Choroid plexus epithelial cell (primary cell): Measurements from ENCODE around the gene FES.

Experiments
- DNase-seq: peaks from one replicate; pipeline ENCODE4 v3.0.0-alpha.2; 2010; ENCODE audit warnings: low read depth
- H3K4me3 ChIP-seq: 2 replicates; pipeline ENCODE4 v1.5.1; 2011; ENCODE audit warnings: low read depth, mild to moderate bottlenecking, control low read depth, low read length, moderate library complexity
- TF ChIP-seq, protein P1 (sequence below): conservative IDR thresholded peaks from 2 replicates; pipeline ENCODE4 v1.5.1; 2011; ENCODE audit warnings: low read depth, mild to moderate bottlenecking, control low read depth, inconsistent platforms, low read length, moderate library complexity

FES gene

GRCh38 chr15:90876046-90876445, 8.3 kb upstream of the FES start:
- H3K4me3 ChIP-seq = no peak overlapping the region
- TF ChIP-seq, protein P1, sequence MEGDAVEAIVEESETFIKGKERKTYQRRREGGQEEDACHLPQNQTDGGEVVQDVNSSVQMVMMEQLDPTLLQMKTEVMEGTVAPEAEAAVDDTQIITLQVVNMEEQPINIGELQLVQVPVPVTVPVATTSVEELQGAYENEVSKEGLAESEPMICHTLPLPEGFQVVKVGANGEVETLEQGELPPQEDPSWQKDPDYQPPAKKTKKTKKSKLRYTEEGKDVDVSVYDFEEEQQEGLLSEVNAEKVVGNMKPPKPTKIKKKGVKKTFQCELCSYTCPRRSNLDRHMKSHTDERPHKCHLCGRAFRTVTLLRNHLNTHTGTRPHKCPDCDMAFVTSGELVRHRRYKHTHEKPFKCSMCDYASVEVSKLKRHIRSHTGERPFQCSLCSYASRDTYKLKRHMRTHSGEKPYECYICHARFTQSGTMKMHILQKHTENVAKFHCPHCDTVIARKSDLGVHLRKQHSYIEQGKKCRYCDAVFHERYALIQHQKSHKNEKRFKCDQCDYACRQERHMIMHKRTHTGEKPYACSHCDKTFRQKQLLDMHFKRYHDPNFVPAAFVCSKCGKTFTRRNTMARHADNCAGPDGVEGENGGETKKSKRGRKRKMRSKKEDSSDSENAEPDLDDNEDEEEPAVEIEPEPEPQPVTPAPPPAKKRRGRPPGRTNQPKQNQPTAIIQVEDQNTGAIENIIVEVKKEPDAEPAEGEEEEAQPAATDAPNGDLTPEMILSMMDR = no peak

DNA sequence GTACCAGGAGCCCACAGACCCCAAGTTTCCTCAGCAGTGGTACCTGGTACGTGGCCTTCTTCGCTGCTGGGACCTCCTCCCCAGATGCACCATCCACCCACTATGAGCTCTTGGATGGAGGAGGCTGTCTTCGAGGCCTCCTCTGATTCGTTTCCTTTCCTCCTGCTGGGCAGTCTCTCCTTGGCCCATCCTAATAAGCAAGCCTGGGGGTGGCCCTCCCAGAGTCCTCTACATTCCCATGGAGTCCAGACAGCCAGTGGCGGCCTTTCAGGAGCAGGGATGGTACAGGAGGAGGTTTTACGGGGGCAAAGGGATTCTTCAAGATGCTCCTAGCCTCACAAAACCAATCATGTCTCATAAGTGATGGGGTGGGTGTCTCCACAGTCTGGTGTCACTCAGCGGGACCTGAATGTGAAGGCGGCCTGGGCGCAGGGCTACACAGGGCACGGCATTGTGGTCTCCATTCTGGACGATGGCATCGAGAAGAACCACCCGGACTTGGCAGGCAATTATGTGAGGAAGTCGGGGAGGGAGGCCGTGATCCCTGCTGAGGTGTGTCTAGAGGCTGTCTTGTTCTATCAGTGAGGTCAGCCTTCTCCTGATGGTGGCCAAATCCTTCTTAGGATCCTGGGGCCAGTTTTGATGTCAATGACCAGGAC, 7.7 kb upstream of the FES start:
- DNase-seq = no peak
- TF ChIP-seq, protein P1 = no peak
- H3K4me3 ChIP-seq = no peak overlapping the region

More at GRCh38 chr15:90876046-90876445, 8.3 kb upstream of the FES start:
- no peak for DNase-seq

DNA sequence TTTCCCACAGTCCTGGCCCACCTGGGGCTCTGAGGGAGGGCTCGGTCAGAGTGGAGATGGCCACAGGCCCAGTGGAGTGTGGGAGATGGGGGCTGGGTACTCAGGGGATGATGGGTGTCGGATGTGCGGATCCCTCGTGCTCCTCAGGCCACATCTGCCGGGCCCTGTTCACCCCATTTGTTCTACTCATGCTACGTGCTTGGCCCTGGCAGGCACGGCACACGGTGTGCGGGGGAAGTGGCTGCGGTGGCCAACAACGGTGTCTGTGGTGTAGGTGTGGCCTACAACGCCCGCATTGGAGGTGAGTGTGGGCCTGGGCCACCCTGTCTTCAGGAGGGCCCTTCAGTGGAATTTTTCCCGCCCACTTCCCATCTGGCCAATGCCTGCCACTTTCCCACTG, 7.0 kb upstream of the FES start:
- TF ChIP-seq, protein P1 = no peak
- no peak overlapping the region for H3K4me3 ChIP-seq

GRCh38 chr15:90877996-90878395, 6.3 kb upstream of the FES start:
- TF ChIP-seq, protein P1 = no peak
- no peak overlapping the region for H3K4me3 ChIP-seq
- no peak for DNase-seq

More for the DNA sequence above, 7.0 kb upstream of the FES start:
- DNase-seq = no peak

- TF ChIP-seq, protein P1 = no peak
- no peak for DNase-seq
- no peak overlapping the region for H3K4me3 ChIP-seq
Observed at GRCh38 chr15:90878660-90879059, 5.6 kb upstream of the FES start.

DNA sequence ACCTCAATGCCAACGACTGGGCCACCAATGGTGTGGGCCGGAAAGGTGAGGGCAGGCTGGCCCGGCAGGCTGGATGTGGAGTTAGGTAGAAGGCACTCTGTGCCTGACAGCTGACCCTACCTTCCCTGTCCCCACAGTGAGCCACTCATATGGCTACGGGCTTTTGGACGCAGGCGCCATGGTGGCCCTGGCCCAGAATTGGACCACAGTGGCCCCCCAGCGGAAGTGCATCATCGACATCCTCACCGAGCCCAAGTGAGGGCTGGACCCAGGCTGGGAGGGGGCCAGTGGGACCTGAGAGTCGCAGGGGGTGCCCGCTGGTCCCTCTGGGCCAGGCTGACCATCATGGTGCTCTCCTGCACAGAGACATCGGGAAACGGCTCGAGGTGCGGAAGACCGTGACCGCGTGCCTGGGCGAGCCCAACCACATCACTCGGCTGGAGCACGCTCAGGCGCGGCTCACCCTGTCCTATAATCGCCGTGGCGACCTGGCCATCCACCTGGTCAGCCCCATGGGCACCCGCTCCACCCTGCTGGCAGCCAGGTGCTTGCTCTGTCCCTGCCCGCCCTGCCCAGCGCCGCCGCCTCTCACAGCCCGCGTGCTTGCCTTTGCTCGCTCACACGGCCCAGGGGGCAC, 4.5 kb upstream of the FES start:
- TF ChIP-seq, protein P1 = no peak
- no peak for DNase-seq
- H3K4me3 ChIP-seq = no peak overlapping the region
